ENCODE data around the gene ACAP2.
"Not testable (repeated sequence)": the region's sequence is repeated elsewhere in the genome, so short reads cannot be mapped to it uniquely, and the experiment has no call there.

ACAP2 gene

DNA sequence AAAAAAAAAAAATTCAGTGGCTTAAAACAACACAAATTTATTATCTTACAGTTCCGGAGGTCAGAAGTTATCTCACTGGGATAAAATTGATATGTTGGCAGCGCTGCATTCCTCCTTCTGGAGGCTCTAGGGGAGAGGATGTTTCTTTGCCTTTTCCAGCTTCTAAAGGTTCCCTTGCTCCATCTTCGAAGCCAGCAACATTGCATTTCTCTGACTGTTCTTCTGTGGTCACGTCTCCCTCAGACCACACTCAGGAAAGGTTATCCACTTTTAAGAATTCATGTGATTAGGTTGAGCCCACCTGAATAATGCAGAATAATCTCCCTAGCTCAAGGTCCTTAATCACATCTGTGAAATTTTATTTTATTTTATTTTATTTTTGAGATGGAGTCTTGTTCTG lies 23.4 kb upstream of the ACAP2 start:
- ChIA-PET POLR2A (no interaction called here), CTCF (no interaction called here)
- no peak for TF ChIP-seq BHLHE40 (IDR thresholded peaks at IDR 0.05; ENCODE audit: borderline replicate concordance)
- no peak for DNase-seq (ENCODE audit: extremely low spot score)

DNA sequence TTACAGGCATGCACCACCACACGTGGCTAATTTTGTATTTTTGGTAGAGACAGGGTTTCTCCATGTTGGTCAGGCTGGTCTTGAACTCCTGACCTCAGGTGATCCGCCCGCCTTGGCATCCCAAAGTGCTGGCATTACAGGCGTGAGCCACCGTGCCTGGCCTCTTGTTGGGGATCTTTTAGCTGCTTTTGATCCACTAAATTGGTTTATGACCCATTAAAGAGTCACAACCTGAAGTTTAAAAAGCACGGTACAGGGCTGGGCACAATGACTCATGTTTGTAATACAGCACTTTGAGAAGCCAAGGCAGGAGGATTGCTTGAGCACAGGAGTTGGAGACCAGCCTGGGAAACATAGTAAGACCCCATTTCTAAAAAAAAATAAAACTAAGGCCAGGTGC lies 20.1 kb upstream of the ACAP2 start:
- DNase-seq (ENCODE audit: extremely low spot score); POLR2A ChIA-PET; CTCF ChIA-PET: not testable (repeated sequence)

DNA sequence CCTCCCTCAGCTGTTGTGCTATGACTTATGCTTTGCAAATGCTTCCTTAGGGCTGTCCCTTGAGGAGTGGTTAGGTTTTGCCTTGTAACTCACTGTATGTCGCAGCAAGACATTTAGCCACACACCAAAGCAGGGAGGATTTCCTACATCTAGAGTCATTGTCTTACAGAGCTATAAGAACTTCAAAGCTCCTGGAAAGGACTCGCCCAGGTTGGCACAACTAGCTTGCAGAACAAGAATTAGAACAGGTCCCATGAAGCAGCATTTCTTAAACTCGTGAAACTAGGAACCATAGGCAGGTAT lies 19.4 kb upstream of the ACAP2 start:
- DNase-seq (ENCODE audit: extremely low spot score), result no peak
- POLR2A ChIA-PET, result no interaction called here
- TF ChIP-seq ELF4 (IDR thresholded peaks at IDR 0.05) (no peak), NFRKB (IDR thresholded peaks at IDR 0.05) (no peak), L3MBTL2 (conservative IDR thresholded peaks at IDR 0.05) (no peak), FOXA1 (IDR thresholded peaks at IDR 0.05) (no peak), HDGF (IDR thresholded peaks at IDR 0.05; ENCODE audit: borderline replicate concordance) (no peak), SUZ12 (IDR thresholded peaks at IDR 0.05) (no peak)
- CTCF ChIA-PET, result no interaction called here

DNA sequence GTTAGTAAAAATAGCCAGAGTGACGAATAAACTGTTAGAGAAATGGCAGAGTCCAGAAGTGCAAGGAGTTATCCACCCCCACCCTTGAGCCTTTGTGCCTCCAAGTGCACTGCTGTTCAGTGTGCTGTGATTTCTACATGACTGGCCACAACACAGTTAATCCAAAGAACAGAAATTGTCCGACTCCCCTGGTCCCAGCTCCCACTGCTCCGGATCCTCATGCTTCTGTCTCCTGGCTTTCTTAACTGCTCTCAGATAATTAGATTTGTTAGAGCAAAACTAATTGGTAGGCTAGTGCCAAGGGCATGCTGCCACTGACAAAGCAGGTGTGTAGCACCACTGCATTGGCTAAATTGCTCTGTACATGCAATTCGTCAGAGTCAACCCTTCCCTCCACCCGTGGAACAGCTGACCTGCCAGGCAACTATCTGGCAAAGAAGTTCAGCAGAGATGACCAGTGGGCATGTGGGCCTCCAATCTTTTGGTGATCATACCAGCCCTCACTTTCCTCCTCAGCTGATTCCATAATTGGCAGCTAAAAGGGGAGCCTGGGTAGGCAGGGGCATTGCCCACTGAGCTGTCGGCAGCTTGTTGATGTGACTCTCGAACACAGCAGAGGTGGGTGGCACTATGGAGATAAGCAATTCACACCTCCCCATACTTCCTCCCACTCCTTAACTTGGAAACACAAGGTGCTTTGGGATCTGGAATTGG lies 18.9 kb upstream of the ACAP2 start:
- DNase-seq (ENCODE audit: extremely low spot score), result no peak
- CTCF ChIA-PET, result no interaction called here
- no peak for TF ChIP-seq ARNT (IDR thresholded peaks at IDR 0.05)
- no peak for TF ChIP-seq CTBP1 (IDR thresholded peaks at IDR 0.05; ENCODE audit: borderline replicate concordance)
- no peak for TF ChIP-seq LEF1 (IDR thresholded peaks at IDR 0.05; ENCODE audit: borderline replicate concordance)
- TF ChIP-seq FOXA1 (IDR thresholded peaks at IDR 0.05), result no peak
- no peak for TF ChIP-seq FOXK2 (IDR thresholded peaks at IDR 0.05)
- no peak for TF ChIP-seq SUZ12 (IDR thresholded peaks at IDR 0.05)
- no peak for TF ChIP-seq NFRKB (IDR thresholded peaks at IDR 0.05)
- no peak for TF ChIP-seq L3MBTL2 (conservative IDR thresholded peaks at IDR 0.05)
- TF ChIP-seq SP1 (IDR thresholded peaks at IDR 0.05), result no peak
- POLR2A ChIA-PET, result no interaction called here

DNA sequence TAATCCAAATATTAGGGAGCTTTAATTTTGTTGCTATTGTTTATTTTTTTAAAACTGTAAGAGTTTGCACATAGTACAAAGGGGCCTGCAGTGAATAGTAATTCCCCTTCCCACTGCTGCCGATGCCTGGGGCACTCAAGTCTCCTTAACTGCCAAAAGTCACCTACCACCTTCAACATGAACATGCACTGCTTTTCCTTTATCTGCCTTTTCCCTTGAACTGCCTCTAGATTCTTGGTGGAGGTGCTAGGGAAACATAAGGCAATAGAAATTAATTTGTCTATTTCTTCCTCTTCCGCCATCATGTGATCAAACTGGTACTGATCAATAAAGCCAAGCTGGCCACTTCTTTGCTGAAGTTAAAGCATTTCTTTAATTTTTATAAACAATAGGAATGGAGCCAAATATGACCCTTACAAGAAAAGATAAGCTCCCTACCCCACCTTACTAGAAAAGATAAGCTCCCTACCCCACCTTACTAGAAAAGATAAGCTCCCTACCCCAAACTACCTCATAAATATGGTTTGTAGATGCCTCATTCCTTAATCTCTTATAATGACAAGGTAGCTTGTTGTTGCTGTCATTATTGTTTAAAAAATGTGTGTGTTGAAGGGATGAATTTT lies 17.4 kb upstream of the ACAP2 start:
- ChIA-PET POLR2A (no interaction called here), CTCF (no interaction called here)
- DNase-seq (ENCODE audit: extremely low spot score), result no peak
- TF ChIP-seq ARNT (IDR thresholded peaks at IDR 0.05) (no peak), NFRKB (IDR thresholded peaks at IDR 0.05) (no peak), HDGF (IDR thresholded peaks at IDR 0.05; ENCODE audit: borderline replicate concordance) (no peak), FOXK2 (IDR thresholded peaks at IDR 0.05) (no peak), ZNF384 (IDR thresholded peaks at IDR 0.05) (no peak)

DNA sequence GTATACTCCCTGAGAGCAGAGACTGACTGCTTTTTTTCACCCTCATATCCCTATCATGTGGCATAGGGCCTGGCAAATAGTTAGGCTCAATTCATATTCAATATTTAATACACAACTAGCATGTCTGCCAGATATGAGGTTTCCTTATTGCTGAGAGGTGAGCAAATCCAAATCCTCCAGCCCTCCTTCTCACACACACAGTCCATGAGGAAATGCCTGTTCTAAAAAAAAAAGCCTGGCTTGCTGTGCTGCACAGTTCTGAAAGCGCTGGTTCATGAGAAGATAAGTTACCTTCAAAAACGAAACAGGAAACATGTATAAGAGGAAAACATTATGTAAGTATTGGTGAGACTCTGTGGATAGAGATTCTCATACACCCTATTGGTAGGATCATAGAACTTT lies 15.5 kb upstream of the ACAP2 start:
- POLR2A ChIA-PET, result no interaction called here
- CTCF ChIA-PET, result no interaction called here
- DNase-seq (ENCODE audit: extremely low spot score), result no peak
- TF ChIP-seq BHLHE40 (IDR thresholded peaks at IDR 0.05; ENCODE audit: borderline replicate concordance), result no peak
- TF ChIP-seq FOXA1 (IDR thresholded peaks at IDR 0.05), result no peak
- TF ChIP-seq TARDBP (IDR thresholded peaks at IDR 0.05), result no peak
- TF ChIP-seq FOXM1 (IDR thresholded peaks at IDR 0.05; ENCODE audit: borderline replicate concordance), result no peak
- TF ChIP-seq LEF1 (IDR thresholded peaks at IDR 0.05; ENCODE audit: borderline replicate concordance), result no peak
- TF ChIP-seq, protein P1, sequence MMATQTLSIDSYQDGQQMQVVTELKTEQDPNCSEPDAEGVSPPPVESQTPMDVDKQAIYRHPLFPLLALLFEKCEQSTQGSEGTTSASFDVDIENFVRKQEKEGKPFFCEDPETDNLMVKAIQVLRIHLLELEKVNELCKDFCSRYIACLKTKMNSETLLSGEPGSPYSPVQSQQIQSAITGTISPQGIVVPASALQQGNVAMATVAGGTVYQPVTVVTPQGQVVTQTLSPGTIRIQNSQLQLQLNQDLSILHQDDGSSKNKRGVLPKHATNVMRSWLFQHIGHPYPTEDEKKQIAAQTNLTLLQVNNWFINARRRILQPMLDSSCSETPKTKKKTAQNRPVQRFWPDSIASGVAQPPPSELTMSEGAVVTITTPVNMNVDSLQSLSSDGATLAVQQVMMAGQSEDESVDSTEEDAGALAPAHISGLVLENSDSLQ (IDR thresholded peaks at IDR 0.05), result no peak
- no peak for TF ChIP-seq ELF4 (IDR thresholded peaks at IDR 0.05)
- no peak for TF ChIP-seq NFRKB (IDR thresholded peaks at IDR 0.05)
- no peak for TF ChIP-seq FOXK2 (IDR thresholded peaks at IDR 0.05)
- no peak for TF ChIP-seq HDGF (IDR thresholded peaks at IDR 0.05; ENCODE audit: borderline replicate concordance)
- TF ChIP-seq ZNF384 (IDR thresholded peaks at IDR 0.05), result no peak
- no peak for TF ChIP-seq ARNT (IDR thresholded peaks at IDR 0.05)
- no peak for TF ChIP-seq L3MBTL2 (conservative IDR thresholded peaks at IDR 0.05)
- TF ChIP-seq SUZ12 (IDR thresholded peaks at IDR 0.05), result no peak
- TF ChIP-seq CTBP1 (IDR thresholded peaks at IDR 0.05; ENCODE audit: borderline replicate concordance), result no peak
- no peak for TF ChIP-seq SP1 (IDR thresholded peaks at IDR 0.05)

DNA sequence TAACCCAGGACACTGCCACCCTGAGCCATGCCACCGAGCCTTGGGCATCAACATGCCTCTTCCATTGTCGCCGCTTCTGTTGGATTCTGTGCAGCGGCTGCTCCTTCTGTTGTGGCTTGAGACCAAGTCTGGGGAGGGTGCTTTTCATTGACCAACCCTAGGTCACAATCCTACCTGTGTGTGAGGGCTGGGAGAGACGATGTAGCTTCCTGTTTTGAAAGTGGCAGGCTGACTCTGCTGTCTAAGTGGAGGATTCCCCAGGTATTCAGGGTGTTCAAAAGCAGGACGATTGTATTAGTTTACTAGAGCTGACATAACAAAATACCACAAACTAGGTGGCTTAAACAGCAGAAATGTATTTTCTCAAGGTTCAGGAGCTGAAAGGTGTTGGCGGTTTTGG lies 13.0 kb upstream of the ACAP2 start:
- DNase-seq (ENCODE audit: extremely low spot score), result no peak
- POLR2A ChIA-PET, result no interaction called here
- CTCF ChIA-PET, result no interaction called here
- TF ChIP-seq LEF1 (IDR thresholded peaks at IDR 0.05; ENCODE audit: borderline replicate concordance), result no peak
- no peak for TF ChIP-seq NFRKB (IDR thresholded peaks at IDR 0.05)
- TF ChIP-seq FOXA1 (IDR thresholded peaks at IDR 0.05), result no peak
- no peak for TF ChIP-seq TARDBP (IDR thresholded peaks at IDR 0.05)
- no peak for TF ChIP-seq BHLHE40 (IDR thresholded peaks at IDR 0.05; ENCODE audit: borderline replicate concordance)
- TF ChIP-seq ZNF384 (IDR thresholded peaks at IDR 0.05), result no peak
- no peak for TF ChIP-seq ARNT (IDR thresholded peaks at IDR 0.05)
- TF ChIP-seq CTBP1 (IDR thresholded peaks at IDR 0.05; ENCODE audit: borderline replicate concordance), result no peak
- no peak for TF ChIP-seq FOXK2 (IDR thresholded peaks at IDR 0.05)
- TF ChIP-seq ELF4 (IDR thresholded peaks at IDR 0.05), result no peak

DNA sequence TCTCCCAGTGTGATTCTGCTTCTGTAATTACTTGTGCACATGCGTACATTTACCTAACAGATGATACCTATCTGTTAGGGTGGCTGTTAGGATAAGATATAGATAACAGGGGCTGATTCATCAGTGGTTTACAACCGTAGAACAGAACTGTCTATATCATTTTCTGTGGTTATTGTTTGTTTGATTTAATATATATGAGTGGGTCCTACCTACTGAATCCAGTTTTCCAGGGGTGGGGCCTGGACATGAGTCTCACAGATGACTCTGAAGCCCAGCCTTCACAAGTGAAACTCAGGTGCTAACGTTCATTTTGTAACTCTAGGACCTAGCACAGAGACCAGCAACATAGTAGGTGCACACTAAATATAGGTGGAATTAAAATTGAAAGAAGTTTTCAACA lies 10.4 kb upstream of the ACAP2 start:
- no peak for DNase-seq (ENCODE audit: extremely low spot score)
- no peak for TF ChIP-seq BHLHE40 (IDR thresholded peaks at IDR 0.05; ENCODE audit: borderline replicate concordance)
- TF ChIP-seq FOXK2 (IDR thresholded peaks at IDR 0.05), result no peak
- no peak for TF ChIP-seq NFRKB (IDR thresholded peaks at IDR 0.05)
- TF ChIP-seq ARNT (IDR thresholded peaks at IDR 0.05), result no peak
- no peak for TF ChIP-seq TARDBP (IDR thresholded peaks at IDR 0.05)
- TF ChIP-seq SUZ12 (IDR thresholded peaks at IDR 0.05), result no peak
- no peak for TF ChIP-seq FOXA1 (IDR thresholded peaks at IDR 0.05)
- TF ChIP-seq, protein P1 (IDR thresholded peaks at IDR 0.05), result no peak
- no peak for TF ChIP-seq FOXM1 (IDR thresholded peaks at IDR 0.05; ENCODE audit: borderline replicate concordance)
- no peak for TF ChIP-seq CTBP1 (IDR thresholded peaks at IDR 0.05; ENCODE audit: borderline replicate concordance)
- no peak for TF ChIP-seq SP1 (IDR thresholded peaks at IDR 0.05)
- no peak for TF ChIP-seq HDGF (IDR thresholded peaks at IDR 0.05; ENCODE audit: borderline replicate concordance)
- no peak for TF ChIP-seq ZNF384 (IDR thresholded peaks at IDR 0.05)
- no peak for TF ChIP-seq ELF4 (IDR thresholded peaks at IDR 0.05)
- TF ChIP-seq L3MBTL2 (conservative IDR thresholded peaks at IDR 0.05), result no peak
- no peak for TF ChIP-seq LEF1 (IDR thresholded peaks at IDR 0.05; ENCODE audit: borderline replicate concordance)
- POLR2A ChIA-PET, result no interaction called here
- CTCF ChIA-PET, result no interaction called here

All from HEK293T (cell line).